GM12874 (cell line): Measurements from ENCODE around the gene MTRF1.

Experiments used
- TF ChIP-seq, protein P1 (sequence below): IDR thresholded peaks from 2 replicates; pipeline ENCODE4 v1.5.1; 2011; ENCODE audit warnings: low read depth, mild to moderate bottlenecking, control low read depth, low read length, moderate library complexity; ENCODE audit not compliant: insufficient read depth

The MTRF1 gene

GRCh38 chr13:41196620-41197019, 66.8 kb downstream of the MTRF1 start:
- TF ChIP-seq, protein P1, sequence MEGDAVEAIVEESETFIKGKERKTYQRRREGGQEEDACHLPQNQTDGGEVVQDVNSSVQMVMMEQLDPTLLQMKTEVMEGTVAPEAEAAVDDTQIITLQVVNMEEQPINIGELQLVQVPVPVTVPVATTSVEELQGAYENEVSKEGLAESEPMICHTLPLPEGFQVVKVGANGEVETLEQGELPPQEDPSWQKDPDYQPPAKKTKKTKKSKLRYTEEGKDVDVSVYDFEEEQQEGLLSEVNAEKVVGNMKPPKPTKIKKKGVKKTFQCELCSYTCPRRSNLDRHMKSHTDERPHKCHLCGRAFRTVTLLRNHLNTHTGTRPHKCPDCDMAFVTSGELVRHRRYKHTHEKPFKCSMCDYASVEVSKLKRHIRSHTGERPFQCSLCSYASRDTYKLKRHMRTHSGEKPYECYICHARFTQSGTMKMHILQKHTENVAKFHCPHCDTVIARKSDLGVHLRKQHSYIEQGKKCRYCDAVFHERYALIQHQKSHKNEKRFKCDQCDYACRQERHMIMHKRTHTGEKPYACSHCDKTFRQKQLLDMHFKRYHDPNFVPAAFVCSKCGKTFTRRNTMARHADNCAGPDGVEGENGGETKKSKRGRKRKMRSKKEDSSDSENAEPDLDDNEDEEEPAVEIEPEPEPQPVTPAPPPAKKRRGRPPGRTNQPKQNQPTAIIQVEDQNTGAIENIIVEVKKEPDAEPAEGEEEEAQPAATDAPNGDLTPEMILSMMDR = no peak

DNA sequence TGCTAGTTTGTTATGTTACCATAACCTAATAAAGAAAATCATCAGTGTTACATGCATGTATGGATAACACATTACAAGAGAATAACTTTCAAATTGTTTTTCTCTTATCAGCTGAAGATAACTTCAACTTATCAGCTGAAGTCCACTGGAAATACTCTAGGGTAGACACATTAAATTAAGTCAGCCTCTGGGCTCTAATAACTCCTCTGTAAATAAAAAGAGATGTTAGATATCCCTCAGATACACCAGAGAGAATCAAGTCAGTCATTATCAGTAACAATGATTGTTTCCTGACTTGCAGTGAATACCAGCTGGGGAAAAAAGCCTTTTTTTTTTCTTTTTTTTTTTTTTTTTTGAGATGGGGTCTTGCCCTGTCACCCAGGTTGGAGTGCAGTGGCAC, 67.4 kb downstream of the MTRF1 start:
- TF ChIP-seq, protein P1 = no peak

GRCh38 chr13:41193919-41194824, 69.2 kb downstream of the MTRF1 start, which contains the start of gene KBTBD7:
KBTBD7 (minus strand) TSS chr13:41194569; CDS start chr13:41194257, 312 bp downstream.
- TF ChIP-seq, protein P1 = no peak

- TF ChIP-seq, protein P1 = no peak
Measured at GRCh38 chr13:41193469-41193868, 69.9 kb downstream of the MTRF1 start.

GRCh38 chr13:41188584-41188983, 74.8 kb downstream of the MTRF1 start:
- TF ChIP-seq, protein P1 = no peak

DNA sequence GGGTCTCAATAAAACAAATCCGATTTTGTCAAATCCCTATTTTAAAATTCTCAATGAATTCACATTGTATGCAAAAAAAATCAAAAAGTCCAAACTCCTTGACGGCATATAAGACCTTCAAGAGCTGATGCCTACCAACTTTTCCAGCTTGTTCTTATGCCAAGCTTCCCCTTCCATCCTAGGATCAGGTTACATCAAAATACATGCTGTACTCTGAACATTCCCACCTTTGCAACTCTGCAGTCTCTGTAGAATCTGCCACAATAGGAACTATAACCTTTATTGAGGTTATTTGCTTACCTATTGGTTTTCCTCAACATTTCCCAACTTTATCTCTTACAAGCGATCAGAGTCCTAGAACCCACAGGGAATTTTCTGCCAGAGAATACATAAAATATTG, 76.9 kb downstream of the MTRF1 start:
- TF ChIP-seq, protein P1 = no peak

- TF ChIP-seq, protein P1 = no peak
Measured at GRCh38 chr13:41182231-41182630, 81.1 kb downstream of the MTRF1 start.
